Prostate gland (tissue), 2 donors: Measurements from ENCODE around the gene EIF3D. TPM values are rescaled to one million over a fixed set of nuclear protein-coding genes. Genes with fewer than 3 reads are reported as not detected.

Experiments
- DNase-seq: peaks from one replicate; pipeline ENCODE4 v3.0.0-alpha.2; 2019; ENCODE audit warnings: low spot score
- H3K27ac ChIP-seq, 2 donors: fragments of 200-600 bp; sonication (generic); 2 replicates each; pipeline ENCODE4 v1.5.1; 2017 to 2019
- H3K27me3 ChIP-seq: fragments of 200-600 bp; sonication (generic); replicated peaks from 2 replicates; pipeline ENCODE4 v1.5.1; 2019; ENCODE audit not compliant: insufficient read depth
- H3K36me3 ChIP-seq, 2 donors: fragments of 200-600 bp; sonication (generic); 1 replicate in 1 of 2; 2 replicates in 1 of 2; pipeline versions ENCODE4 v1.5.1 to v1.8.1; 2017 to 2019
- H3K4me1 ChIP-seq: fragments of 200-600 bp; sonication (generic); replicated peaks from 2 replicates; pipeline ENCODE4 v1.5.1; 2019
- H3K4me3 ChIP-seq, 2 donors: fragments of 200-600 bp; sonication (generic); 2 replicates each; pipeline ENCODE4 v1.5.1; 2017 to 2019
- H3K9me3 ChIP-seq: fragments of 200-600 bp; sonication (generic); 2 replicates; pipeline ENCODE4 v1.5.1; 2017
- CTCF ChIP-seq, 4 experiments: fragments of 200-600 bp in 2 of 4; fragments of 450-650 bp in 2 of 4; sonication (generic) in 2 of 4; IDR thresholded peaks; 1 replicate in 3 of 4; 2 replicates in 1 of 4; pipeline ENCODE4 v1.5.1; 2016 to 2019; ENCODE audit warnings: antibody characterized with exemption in 4 of 4, mild to moderate bottlenecking in 2 of 4, moderate library complexity in 2 of 4
- POLR2A ChIP-seq: fragments of 450-650 bp; IDR thresholded peaks from one replicate; pipeline ENCODE4 v1.6.1; 2016; ENCODE audit warnings: antibody characterized with exemption, mild to moderate bottlenecking
- POLR2AphosphoS5 ChIP-seq: sonication (generic); formaldehyde crosslinking; IDR thresholded peaks from one replicate; pipeline ENCODE4 v1.6.1; 2017; ENCODE audit warnings: antibody characterized with exemption
- WGBS: methylation state at CpG from one replicate; pipeline ENCODE4 v1.1.5; 2018; 5-methylcytosine and 5-hydroxymethylcytosine counted together
- intact Hi-C: fragments of 100-400 bp; cut with DNase I; formaldehyde crosslinking; loops from one replicate; pipeline ENCODE4 v1.14.2; 2022
- total RNA-seq, 2 donors: library from RNA; depleted of rRNA; stranded (reverse); fragments of >200 nt; gene quantifications; one replicate each; pipeline ENCODE4 v1.1.0, GENCODE V29; 2016

The EIF3D gene
- total RNA-seq, 2 donors from 2014 or later = 241 to 364 TPM

DNA sequence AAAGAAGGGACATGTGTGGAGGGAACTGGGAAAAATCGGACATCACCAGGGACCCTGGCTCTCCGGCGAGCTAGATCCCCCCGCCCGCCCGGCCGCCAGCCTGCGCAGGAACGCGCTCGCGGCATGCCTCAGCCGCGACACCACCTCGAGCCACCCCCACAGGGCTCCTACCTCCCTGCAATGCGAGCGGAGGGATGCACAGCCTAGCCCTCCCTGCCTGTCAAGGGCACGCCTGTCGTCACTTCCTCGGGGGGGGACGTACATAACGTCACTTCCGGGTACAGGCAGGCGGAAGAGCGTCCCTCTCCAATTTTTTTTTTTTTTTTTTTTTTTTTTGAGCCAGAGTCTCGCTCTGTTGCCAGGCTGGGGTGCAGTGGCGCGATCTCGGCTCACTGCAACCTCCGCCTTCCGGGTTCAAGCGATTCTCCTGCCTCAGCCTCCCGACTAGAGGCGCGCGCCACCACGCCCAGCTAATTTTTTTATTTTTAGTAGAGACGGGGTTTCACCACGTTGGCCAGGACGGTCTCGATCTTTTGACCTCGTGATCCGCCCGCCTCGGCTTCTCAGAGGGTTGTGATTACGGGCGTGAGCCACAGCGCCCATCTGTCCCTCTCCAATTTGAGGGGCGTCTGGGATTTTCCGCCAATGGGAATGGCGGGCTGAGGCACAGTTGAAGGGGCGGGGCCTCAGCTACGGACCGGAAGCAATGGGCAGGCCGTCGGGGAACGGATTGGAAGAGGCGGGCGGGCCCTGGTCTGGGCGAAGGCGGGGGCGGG lies 47.4 kb downstream of the EIF3D start, which contains the start of gene TXN2:
TSS of gene TXN2 (minus strand) at position 248 of the 776 bp plus-strand sequence. CDS start 803 bp downstream, outside the sequence.
- H3K27me3 ChIP-seq = no peaks in the 10 kb centered on the region
- H3K36me3 ChIP-seq = no peaks in the 10 kb centered on the region
- intact Hi-C loops = no loop called here
- H3K4me3 ChIP-seq = peak within 1 kb of the TSS; percentile 75
- peak; percentile 93 for DNase-seq
- peaks cover 10% of the 10 kb centered on the region for H3K4me1 ChIP-seq
- no peaks in the 10 kb centered on the region for H3K9me3 ChIP-seq
- under 1% methylated on average over 62 of the region's 62 CpGs for WGBS
- peak within 1 kb of the TSS; percentile 98 to 100 for H3K27ac ChIP-seq
- TF ChIP-seq CTCF (IDR thresholded peaks at IDR 0.05) = no peak
- TF ChIP-seq POLR2AphosphoS5 = peak; percentile 87
- peak; percentile 87 for TF ChIP-seq POLR2A

DNA sequence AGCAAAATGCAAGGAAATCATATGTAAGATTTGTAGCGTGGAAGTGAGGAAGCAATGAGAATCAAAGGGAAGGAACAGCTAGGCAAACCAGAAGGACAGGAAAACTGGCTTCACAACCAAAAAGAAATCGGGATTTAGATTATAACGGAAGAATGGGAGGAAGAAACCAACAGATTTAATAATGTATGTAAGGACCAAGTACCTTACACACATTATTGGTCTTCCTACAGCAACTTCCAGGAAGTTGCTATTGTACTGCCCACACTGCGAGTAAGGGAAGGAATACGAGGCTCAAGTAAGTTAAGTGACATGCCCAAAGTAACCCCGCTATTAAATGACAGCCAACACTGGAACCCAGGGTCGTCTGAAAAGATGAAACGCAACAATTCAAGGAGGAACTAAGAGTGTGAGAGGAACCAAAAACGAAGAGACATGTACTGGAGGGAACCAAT lies 48.0 kb downstream of the EIF3D start:
- WGBS = 4% methylated on average over 9 of the region's 9 CpGs
- Histone ChIP-seq H3K9me3 (no peaks in the 10 kb centered on the region), H3K36me3 (peaks cover 0 to 5% of the 10 kb centered on the region in 2 donors), H3K27me3 (no peaks in the 10 kb centered on the region), H3K27ac (peak overlapping the region; percentile 98 to 100), H3K4me1 (peaks cover 10% of the 10 kb centered on the region), H3K4me3 (peak overlapping the region; percentile 75)
- DNase-seq = no peak
- intact Hi-C loops = no loop called here
- TF ChIP-seq POLR2AphosphoS5 = no peak
- no peak for TF ChIP-seq POLR2A
- TF ChIP-seq CTCF (IDR thresholded peaks at IDR 0.05) = no peak

GRCh38 chr22:36478966-36479365 lies 50.0 kb downstream of the EIF3D start:
- peaks cover 4 to 9% of the 10 kb centered on the region in 2 donors for H3K36me3 ChIP-seq
- WGBS = 91% methylated on average over 4 of the region's 4 CpGs
- no peak overlapping the region for H3K4me3 ChIP-seq
- H3K27ac ChIP-seq = no peak overlapping the region
- H3K27me3 ChIP-seq = no peaks in the 10 kb centered on the region
- DNase-seq = no peak
- H3K4me1 ChIP-seq = peaks cover 8% of the 10 kb centered on the region
- H3K9me3 ChIP-seq = no peaks in the 10 kb centered on the region
- TF ChIP-seq CTCF (IDR thresholded peaks at IDR 0.05) = no peak
- TF ChIP-seq POLR2A = no peak
- no peak for TF ChIP-seq POLR2AphosphoS5
- intact Hi-C loops = no loop called here

- no peaks in the 10 kb centered on the region for H3K9me3 ChIP-seq
- over 99% methylated on average over 6 of the region's 6 CpGs for WGBS
- intact Hi-C loops = no loop called here
- peaks cover 4 to 9% of the 10 kb centered on the region in 2 donors for H3K36me3 ChIP-seq
- TF ChIP-seq POLR2A (no peak), CTCF (IDR thresholded peaks at IDR 0.05) (no peak), POLR2AphosphoS5 (no peak)
- peaks cover 2% of the 10 kb centered on the region for H3K4me1 ChIP-seq
- no peak overlapping the region for H3K4me3 ChIP-seq
- no peak for DNase-seq
- no peaks in the 10 kb centered on the region for H3K27me3 ChIP-seq
- no peak overlapping the region for H3K27ac ChIP-seq
Measured at GRCh38 chr22:36475341-36475740, 53.6 kb downstream of the EIF3D start.

- intact Hi-C loops = no loop called here
- DNase-seq = no peak
- H3K9me3 ChIP-seq = no peaks in the 10 kb centered on the region
- H3K27ac ChIP-seq = peak overlapping the region; percentile 21 to 34
- peaks cover 11% of the 10 kb centered on the region for H3K4me1 ChIP-seq
- H3K36me3 ChIP-seq = peaks cover 4 to 9% of the 10 kb centered on the region in 2 donors
- 70% methylated on average over 13 of the region's 13 CpGs for WGBS
- TF ChIP-seq CTCF (IDR thresholded peaks at IDR 0.05) (no peak), POLR2AphosphoS5 (no peak), POLR2A (no peak)
- no peak overlapping the region for H3K4me3 ChIP-seq
- H3K27me3 ChIP-seq = no peaks in the 10 kb centered on the region
Measured at GRCh38 chr22:36472689-36473088, 56.3 kb downstream of the EIF3D start.
